B cell (primary cell): Measurements from ENCODE around the gene CCNE1.

ENCODE experiments used
- EZH2 ChIP-seq: IDR thresholded peaks from 2 replicates; pipeline ENCODE4 v1.6.1; 2012; ENCODE audit warnings: borderline replicate concordance, low read depth, mild to moderate bottlenecking, moderate library complexity, low read length; ENCODE audit not compliant: insufficient read depth, poor library complexity, severe bottlenecking
- TF ChIP-seq, protein P1 (sequence below): fragments of 200-600 bp; IDR thresholded peaks from one replicate; pipeline ENCODE4 v1.8.0; 2022; ENCODE audit warnings: antibody characterized with exemption, mild to moderate bottlenecking

DNA sequence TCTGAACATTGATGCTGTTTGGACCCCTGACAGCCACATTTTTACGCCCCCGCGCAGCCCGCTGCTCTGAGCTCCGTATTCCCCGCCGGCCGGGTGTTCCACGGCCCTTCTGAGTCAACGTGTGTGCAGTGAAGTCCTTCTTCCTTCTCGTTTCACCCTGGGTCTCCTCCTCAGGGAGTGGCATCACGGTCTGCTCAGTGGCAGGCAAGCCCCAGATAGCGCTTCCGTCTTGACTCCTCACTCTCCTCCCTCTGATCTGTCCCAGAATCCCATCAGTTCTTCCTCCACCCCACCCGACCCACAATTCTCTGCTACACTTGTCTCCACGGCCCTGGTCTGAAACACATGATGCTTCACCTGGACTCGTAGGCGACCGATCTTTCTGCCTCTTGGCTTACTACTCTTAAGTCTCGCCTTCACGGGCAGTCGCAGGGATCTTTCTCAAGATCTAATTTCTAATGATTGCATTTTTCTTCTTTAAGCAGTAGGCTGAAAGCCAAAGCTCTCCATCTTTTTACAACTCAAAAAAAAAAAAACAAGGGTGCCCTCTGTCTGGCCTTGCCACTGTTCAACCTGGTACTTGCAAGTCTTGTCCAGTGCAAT, 33.9 kb downstream of the CCNE1 start:
- TF ChIP-seq EZH2: no peak
- TF ChIP-seq, protein P1, sequence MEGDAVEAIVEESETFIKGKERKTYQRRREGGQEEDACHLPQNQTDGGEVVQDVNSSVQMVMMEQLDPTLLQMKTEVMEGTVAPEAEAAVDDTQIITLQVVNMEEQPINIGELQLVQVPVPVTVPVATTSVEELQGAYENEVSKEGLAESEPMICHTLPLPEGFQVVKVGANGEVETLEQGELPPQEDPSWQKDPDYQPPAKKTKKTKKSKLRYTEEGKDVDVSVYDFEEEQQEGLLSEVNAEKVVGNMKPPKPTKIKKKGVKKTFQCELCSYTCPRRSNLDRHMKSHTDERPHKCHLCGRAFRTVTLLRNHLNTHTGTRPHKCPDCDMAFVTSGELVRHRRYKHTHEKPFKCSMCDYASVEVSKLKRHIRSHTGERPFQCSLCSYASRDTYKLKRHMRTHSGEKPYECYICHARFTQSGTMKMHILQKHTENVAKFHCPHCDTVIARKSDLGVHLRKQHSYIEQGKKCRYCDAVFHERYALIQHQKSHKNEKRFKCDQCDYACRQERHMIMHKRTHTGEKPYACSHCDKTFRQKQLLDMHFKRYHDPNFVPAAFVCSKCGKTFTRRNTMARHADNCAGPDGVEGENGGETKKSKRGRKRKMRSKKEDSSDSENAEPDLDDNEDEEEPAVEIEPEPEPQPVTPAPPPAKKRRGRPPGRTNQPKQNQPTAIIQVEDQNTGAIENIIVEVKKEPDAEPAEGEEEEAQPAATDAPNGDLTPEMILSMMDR: no peak
